SU-DHL-6 (cell line): ENCODE measurements around the gene ATP2B1.

Source experiments
- CTCF ChIP-seq: fragments of 200-600 bp; sonication (generic); IDR thresholded peaks from one replicate; pipeline ENCODE4 v1.5.1; 2017; ENCODE audit warnings: antibody characterized with exemption, mild to moderate bottlenecking, low read length, moderate library complexity; ENCODE audit not compliant: insufficient read depth, poor library complexity, severe bottlenecking
- EZH2phosphoT487 ChIP-seq: fragments of 200-600 bp; sonication (generic), shearing (Covaris generic); conservative IDR thresholded peaks from 2 replicates; pipeline ENCODE4 v1.6.1; 2018; ENCODE audit warnings: mild to moderate bottlenecking, antibody characterized with exemption, low read length, moderate library complexity, mixed read lengths

DNA sequence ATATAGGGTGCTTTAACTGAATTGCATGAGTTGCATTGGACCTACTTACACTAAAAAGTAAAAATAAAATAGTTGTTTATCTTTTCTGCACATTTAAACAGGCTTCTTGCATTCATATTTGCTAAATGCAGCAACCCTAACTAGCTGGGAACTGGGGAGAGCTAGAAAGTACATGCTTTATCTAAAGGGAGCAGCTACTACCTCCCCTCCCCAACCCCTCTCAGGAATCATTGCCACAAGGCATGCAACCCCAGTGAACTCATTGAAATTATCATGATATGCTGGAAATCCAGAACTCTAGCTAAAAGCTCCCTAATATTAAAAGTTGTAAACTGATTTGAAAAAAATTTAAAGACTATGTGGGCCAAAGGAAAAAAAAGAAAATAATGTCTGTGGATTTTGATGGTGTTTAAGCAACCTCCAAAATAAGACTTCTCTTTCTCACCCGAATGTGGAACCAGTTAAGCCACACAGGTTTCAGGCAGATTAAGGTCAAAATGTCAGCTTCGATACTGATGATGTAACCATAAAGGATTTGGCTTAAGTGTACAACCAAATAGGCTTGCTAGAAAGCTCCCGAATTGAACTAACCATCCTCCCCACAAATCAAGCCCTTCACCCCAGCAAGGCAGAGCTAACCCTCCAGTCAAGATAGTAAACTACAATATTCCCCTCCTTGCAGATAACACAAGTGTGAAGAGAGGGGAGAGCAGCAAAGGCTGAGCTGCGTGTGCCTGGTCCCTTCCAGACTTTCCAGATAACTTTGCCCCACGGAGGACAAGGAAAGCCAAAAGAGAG, 169.0 kb downstream of the ATP2B1 start:
- TF ChIP-seq CTCF (no peak), EZH2phosphoT487 (no peak)
